ENCODE results near the gene NMRK1. TPM values are rescaled to one million over a fixed set of nuclear protein-coding genes. Genes with fewer than 3 reads are reported as not detected.

The NMRK1 gene
- polyA plus RNA-seq, 1 donor (not counting 4 experiments of a cell fraction or from before 2014, with no cell fraction given): 24.7 TPM

DNA sequence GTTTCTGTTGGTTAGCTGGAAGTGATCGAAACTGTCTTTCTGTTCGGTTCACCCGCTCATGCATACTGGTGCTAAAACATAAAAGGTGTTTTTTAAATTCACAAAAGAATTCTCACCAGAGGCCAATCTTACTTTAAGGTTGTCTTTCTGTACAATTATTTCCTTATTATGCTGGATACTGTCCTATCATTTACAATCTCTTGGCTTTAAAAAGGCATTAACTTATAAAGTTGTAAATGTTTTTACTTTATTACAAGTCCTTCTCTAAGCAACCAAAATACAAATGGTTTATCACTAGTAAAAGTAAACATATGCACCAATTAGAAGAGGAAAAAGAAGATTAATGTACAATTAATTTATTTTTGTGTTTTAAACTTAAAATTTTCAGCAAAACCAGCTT lies 70.6 kb downstream of the NMRK1 start:
- dilution Hi-C loops (cut with MboI; ENCODE audit: extremely low pct_ligation_motif_present, low sequenced_read_pairs): no loop called here

DNA sequence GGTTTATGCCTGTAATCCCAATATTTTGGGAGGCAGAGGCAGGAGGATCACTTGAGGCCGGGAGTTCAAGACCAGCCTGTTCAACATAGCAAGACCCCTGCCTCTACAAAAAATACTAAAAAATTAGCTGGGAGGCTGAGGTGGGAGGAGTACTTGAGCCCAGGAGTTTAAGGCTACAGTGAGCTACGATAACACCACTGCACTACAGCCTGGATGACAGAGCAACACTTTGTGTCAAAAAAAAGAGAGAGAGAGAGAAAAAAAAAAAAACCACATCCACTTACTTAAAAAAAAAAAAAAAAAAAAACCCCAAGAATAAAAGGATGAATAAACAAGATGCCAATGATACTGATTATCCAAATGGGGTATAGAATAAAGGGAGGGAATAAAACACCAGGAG lies 74.2 kb downstream of the NMRK1 start:
- H3K4me1 ChIP-seq (ENCODE audit: control insufficient read depth, extremely low read depth, insufficient read depth, low read length): peaks cover 3% of the 10 kb centered on the region
- no peak overlapping the region for H2AFZ ChIP-seq (ENCODE audit: control insufficient read depth, low read length)
- dilution Hi-C loops (cut with MboI; ENCODE audit: extremely low pct_ligation_motif_present, low sequenced_read_pairs): no loop called here
- H3K27me3 ChIP-seq (ENCODE audit: control insufficient read depth, extremely low read depth, insufficient read depth, low read length): no peaks in the 10 kb centered on the region
- no peak overlapping the region for H3K4me3 ChIP-seq (ENCODE audit: control insufficient read depth in 2 of 3, extremely low read depth in 1 of 3, insufficient read depth in 2 of 3, low read depth in 1 of 3, low read length in 3 of 3)
- H3K9ac ChIP-seq (ENCODE audit: control insufficient read depth, extremely low read depth, insufficient read depth, low read length): no peak overlapping the region
- no peak overlapping the region for H3K4me2 ChIP-seq (ENCODE audit: control insufficient read depth, extremely low read depth, insufficient read depth, low read depth, low read length)
- H4K20me1 ChIP-seq (ENCODE audit: control insufficient read depth, extremely low read depth, insufficient read depth, low read length): no peaks in the 10 kb centered on the region
- TF ChIP-seq, protein P1, sequence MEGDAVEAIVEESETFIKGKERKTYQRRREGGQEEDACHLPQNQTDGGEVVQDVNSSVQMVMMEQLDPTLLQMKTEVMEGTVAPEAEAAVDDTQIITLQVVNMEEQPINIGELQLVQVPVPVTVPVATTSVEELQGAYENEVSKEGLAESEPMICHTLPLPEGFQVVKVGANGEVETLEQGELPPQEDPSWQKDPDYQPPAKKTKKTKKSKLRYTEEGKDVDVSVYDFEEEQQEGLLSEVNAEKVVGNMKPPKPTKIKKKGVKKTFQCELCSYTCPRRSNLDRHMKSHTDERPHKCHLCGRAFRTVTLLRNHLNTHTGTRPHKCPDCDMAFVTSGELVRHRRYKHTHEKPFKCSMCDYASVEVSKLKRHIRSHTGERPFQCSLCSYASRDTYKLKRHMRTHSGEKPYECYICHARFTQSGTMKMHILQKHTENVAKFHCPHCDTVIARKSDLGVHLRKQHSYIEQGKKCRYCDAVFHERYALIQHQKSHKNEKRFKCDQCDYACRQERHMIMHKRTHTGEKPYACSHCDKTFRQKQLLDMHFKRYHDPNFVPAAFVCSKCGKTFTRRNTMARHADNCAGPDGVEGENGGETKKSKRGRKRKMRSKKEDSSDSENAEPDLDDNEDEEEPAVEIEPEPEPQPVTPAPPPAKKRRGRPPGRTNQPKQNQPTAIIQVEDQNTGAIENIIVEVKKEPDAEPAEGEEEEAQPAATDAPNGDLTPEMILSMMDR (optimal IDR thresholded peaks at IDR 0.05 in 1 of 3, IDR thresholded peaks at IDR 0.05 in 1 of 3, conservative IDR thresholded peaks at IDR 0.05 in 1 of 3; ENCODE audit: extremely low read depth in 1 of 3, insufficient read depth in 2 of 3, low read length in 3 of 3): no peak
- TF ChIP-seq EZH2 (IDR thresholded peaks at IDR 0.05; ENCODE audit: low read length): no peak
- no peaks in the 10 kb centered on the region for H3K9me1 ChIP-seq (ENCODE audit: control insufficient read depth, extremely low read depth, insufficient read depth, low read length)
- FAIRE-seq: no peak
- H3K9me3 ChIP-seq (ENCODE audit: control insufficient read depth, low read depth, low read length): no peaks in the 10 kb centered on the region
- H3K36me3 ChIP-seq (ENCODE audit: control insufficient read depth in 2 of 2, extremely low read depth in 1 of 2, insufficient read depth in 2 of 2, low read length in 2 of 2): peaks cover 0 to 1% of the 10 kb centered on the region in 2 experiments
- H3K27ac ChIP-seq (ENCODE audit: control insufficient read depth, insufficient read depth, low read length): no peak overlapping the region
- H3K79me2 ChIP-seq (ENCODE audit: control insufficient read depth, insufficient read depth, low read length): peaks cover 6% of the 10 kb centered on the region
- DNase-seq (ENCODE audit: low read depth, low spot score): no peak

More for the DNA sequence above, 70.6 kb downstream of the NMRK1 start:
- H3K9me1 ChIP-seq (ENCODE audit: control insufficient read depth, extremely low read depth, insufficient read depth, low read length): no peaks in the 10 kb centered on the region
- peaks cover 0 to 1% of the 10 kb centered on the region in 2 experiments for H3K36me3 ChIP-seq (ENCODE audit: control insufficient read depth in 2 of 2, extremely low read depth in 1 of 2, insufficient read depth in 2 of 2, low read length in 2 of 2)
- H4K20me1 ChIP-seq (ENCODE audit: control insufficient read depth, extremely low read depth, insufficient read depth, low read length): no peaks in the 10 kb centered on the region
- H3K9me3 ChIP-seq (ENCODE audit: control insufficient read depth, low read depth, low read length): no peaks in the 10 kb centered on the region
- peaks cover 21% of the 10 kb centered on the region for H3K79me2 ChIP-seq (ENCODE audit: control insufficient read depth, insufficient read depth, low read length)
- peak overlapping the region; percentile 5 for H3K4me2 ChIP-seq (ENCODE audit: control insufficient read depth, extremely low read depth, insufficient read depth, low read depth, low read length)
- H3K4me1 ChIP-seq (ENCODE audit: control insufficient read depth, extremely low read depth, insufficient read depth, low read length): peaks cover 6% of the 10 kb centered on the region
- no peak overlapping the region for H3K9ac ChIP-seq (ENCODE audit: control insufficient read depth, extremely low read depth, insufficient read depth, low read length)
- no peak overlapping the region for H3K4me3 ChIP-seq (ENCODE audit: control insufficient read depth in 2 of 3, extremely low read depth in 1 of 3, insufficient read depth in 2 of 3, low read depth in 1 of 3, low read length in 3 of 3)
- TF ChIP-seq EZH2 (IDR thresholded peaks at IDR 0.05; ENCODE audit: low read length): no peak
- TF ChIP-seq, protein P1 (optimal IDR thresholded peaks at IDR 0.05 in 1 of 3, IDR thresholded peaks at IDR 0.05 in 1 of 3, conservative IDR thresholded peaks at IDR 0.05 in 1 of 3; ENCODE audit: extremely low read depth in 1 of 3, insufficient read depth in 2 of 3, low read length in 3 of 3): no peak
- no peak for DNase-seq (ENCODE audit: low read depth, low spot score)
- no peaks in the 10 kb centered on the region for H3K27me3 ChIP-seq (ENCODE audit: control insufficient read depth, extremely low read depth, insufficient read depth, low read length)
- no peak overlapping the region for H3K27ac ChIP-seq (ENCODE audit: control insufficient read depth, insufficient read depth, low read length)
- no peak for FAIRE-seq
- no peak overlapping the region for H2AFZ ChIP-seq (ENCODE audit: control insufficient read depth, low read length)

Small RNA genes within 50 kb of the gene (small RNA-seq; reads per million reads assigned to genes)
- 0 reads per million in 3 experiments for gene RF02271 (ENCODE audit: insufficient read length in 3 of 3, low read depth in 3 of 3, low replicate concordance in 1 of 3)

Other genes starting within 250 kb of the NMRK1 start
- 0.18 to 0.24 TPM (median 0.22 TPM) in 3 replicates for gene TRPM6, start 200.2 kb downstream of the NMRK1 start, polyA plus RNA-seq
- 2.6 to 5.1 TPM (median 3.5 TPM) in 3 replicates for gene C9orf40, start 135.2 kb downstream of the NMRK1 start, polyA plus RNA-seq
- 7.8 to 15.3 TPM (median 10.2 TPM) in 3 replicates for gene CARNMT1, start 59.9 kb downstream of the NMRK1 start, polyA plus RNA-seq
- 32.2 to 39.2 TPM (median 33.1 TPM) in 3 replicates for gene OSTF1, start 359 bp upstream of the NMRK1 start, polyA plus RNA-seq

All from keratinocyte (primary cell).